ENCODE results near the gene WWOX.

DNA sequence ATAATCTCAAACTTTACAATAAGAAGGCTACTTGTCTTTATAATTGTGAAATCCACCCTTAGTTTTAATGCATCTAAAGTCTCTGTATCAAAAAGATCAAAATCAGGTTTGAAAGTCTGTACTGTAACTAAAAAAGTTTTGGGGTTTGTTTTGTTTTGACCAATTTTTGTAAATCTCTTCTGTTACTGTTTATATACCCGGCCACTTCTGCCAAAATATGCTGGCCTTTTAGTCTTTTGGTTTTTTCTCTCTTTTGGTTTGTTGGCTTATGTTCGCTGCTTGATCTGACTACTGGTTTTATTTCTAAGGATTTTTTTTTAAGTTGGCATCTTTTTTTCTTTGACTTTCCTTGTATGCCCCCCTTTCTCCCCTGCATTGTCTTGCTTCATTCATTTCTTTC, 845.9 kb downstream of the WWOX start:
- TF ChIP-seq, protein P1, sequence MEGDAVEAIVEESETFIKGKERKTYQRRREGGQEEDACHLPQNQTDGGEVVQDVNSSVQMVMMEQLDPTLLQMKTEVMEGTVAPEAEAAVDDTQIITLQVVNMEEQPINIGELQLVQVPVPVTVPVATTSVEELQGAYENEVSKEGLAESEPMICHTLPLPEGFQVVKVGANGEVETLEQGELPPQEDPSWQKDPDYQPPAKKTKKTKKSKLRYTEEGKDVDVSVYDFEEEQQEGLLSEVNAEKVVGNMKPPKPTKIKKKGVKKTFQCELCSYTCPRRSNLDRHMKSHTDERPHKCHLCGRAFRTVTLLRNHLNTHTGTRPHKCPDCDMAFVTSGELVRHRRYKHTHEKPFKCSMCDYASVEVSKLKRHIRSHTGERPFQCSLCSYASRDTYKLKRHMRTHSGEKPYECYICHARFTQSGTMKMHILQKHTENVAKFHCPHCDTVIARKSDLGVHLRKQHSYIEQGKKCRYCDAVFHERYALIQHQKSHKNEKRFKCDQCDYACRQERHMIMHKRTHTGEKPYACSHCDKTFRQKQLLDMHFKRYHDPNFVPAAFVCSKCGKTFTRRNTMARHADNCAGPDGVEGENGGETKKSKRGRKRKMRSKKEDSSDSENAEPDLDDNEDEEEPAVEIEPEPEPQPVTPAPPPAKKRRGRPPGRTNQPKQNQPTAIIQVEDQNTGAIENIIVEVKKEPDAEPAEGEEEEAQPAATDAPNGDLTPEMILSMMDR (conservative IDR thresholded peaks at IDR 0.05; ENCODE audit: low read depth, low read length) = no peak
- TF ChIP-seq EZH2 (IDR thresholded peaks at IDR 0.05; ENCODE audit: low read length, unreplicated experiment) = no peak
